HFF-Myc (cell line): ENCODE results near the gene RPRD1A.
"Not testable (repeated sequence)": the region's sequence is repeated elsewhere in the genome, so short reads cannot be mapped to it uniquely, and the experiment has no call there.

ENCODE experiments used
- DNase-seq: peaks from one replicate; pipeline ENCODE4 v3.0.0-alpha.2; 2011; ENCODE audit warnings: low read depth; ENCODE audit errors: extremely low read depth
- H3K4me3 ChIP-seq: replicated peaks from 2 replicates; pipeline ENCODE4 v1.5.1; 2011; ENCODE audit warnings: low read depth, mild to moderate bottlenecking, control low read depth, low read length
- CTCF ChIP-seq: IDR thresholded peaks from 2 replicates; pipeline ENCODE4 v1.5.1; 2012; ENCODE audit warnings: mild to moderate bottlenecking, low read depth, low read length, control low read depth; ENCODE audit errors: missing control alignments

The RPRD1A gene

GRCh38 chr18:36066001-36066400 lies 1.4 kb downstream of the RPRD1A start:
- peak overlapping the region; percentile 88 for H3K4me3 ChIP-seq
- no peak for TF ChIP-seq CTCF
- no peak for DNase-seq

- not testable (repeated sequence) for H3K4me3 ChIP-seq, DNase-seq
Measured at GRCh38 chr18:36064809-36065079, 2.6 kb downstream of the RPRD1A start.

GRCh38 chr18:36064027-36064808 lies 3.1 kb downstream of the RPRD1A start:
- no peak for TF ChIP-seq CTCF
- no peak for DNase-seq
- H3K4me3 ChIP-seq: no peak overlapping the region

GRCh38 chr18:36058674-36059073 lies 8.7 kb downstream of the RPRD1A start:
- no peak for DNase-seq
- no peak overlapping the region for H3K4me3 ChIP-seq
- TF ChIP-seq CTCF: no peak

- DNase-seq: no peak
- no peak overlapping the region for H3K4me3 ChIP-seq
- no peak for TF ChIP-seq CTCF
Measured at GRCh38 chr18:36051760-36052159, 15.6 kb downstream of the RPRD1A start.

- no peak for TF ChIP-seq CTCF
- no peak for DNase-seq
- H3K4me3 ChIP-seq: no peak overlapping the region
Measured at GRCh38 chr18:36050479-36050878, 16.9 kb downstream of the RPRD1A start.

- DNase-seq: no peak
- H3K4me3 ChIP-seq: no peak overlapping the region
Measured at GRCh38 chr18:36047521-36047920, 19.8 kb downstream of the RPRD1A start.

More at GRCh38 chr18:36047521-36047920, 19.8 kb downstream of the RPRD1A start:
- TF ChIP-seq CTCF: no peak
